GM21619 (cell line): ENCODE measurements around the gene KIF5C.

Experiments
- ATAC-seq: cut with Tn5 transposase; IDR thresholded peaks from one replicate; pipeline ENCODE4 v1.9.1; 2021; ENCODE audit not compliant: unreplicated experiment

KIF5C gene

GRCh38 chr2:148887350-148888002 lies 12.4 kb downstream of the KIF5C start:
- no peak for ATAC-seq

- ATAC-seq, result no peak
Measured at GRCh38 chr2:148888003-148888501, 13.0 kb downstream of the KIF5C start.

- no peak for ATAC-seq
Measured at GRCh38 chr2:148888986-148889385, 14.0 kb downstream of the KIF5C start.

- no peak for ATAC-seq
Measured at GRCh38 chr2:148893906-148894305, 18.9 kb downstream of the KIF5C start.

GRCh38 chr2:148896136-148896535 lies 21.1 kb downstream of the KIF5C start:
- no peak for ATAC-seq

- ATAC-seq, result no peak
Measured at GRCh38 chr2:148899638-148900318, 24.8 kb downstream of the KIF5C start.

GRCh38 chr2:148900350-148900837 lies 25.4 kb downstream of the KIF5C start:
- no peak for ATAC-seq

- no peak for ATAC-seq
Measured at GRCh38 chr2:148901142-148901541, 26.1 kb downstream of the KIF5C start.

- no peak for ATAC-seq
Measured at GRCh38 chr2:148902798-148903197, 27.8 kb downstream of the KIF5C start.

- no peak for ATAC-seq
Measured at GRCh38 chr2:148903294-148903693, 28.3 kb downstream of the KIF5C start.

- no peak for ATAC-seq
Measured at GRCh38 chr2:148903979-148904378, 29.0 kb downstream of the KIF5C start.

GRCh38 chr2:148906124-148906523 lies 31.1 kb downstream of the KIF5C start:
- ATAC-seq, result no peak

- no peak for ATAC-seq
Measured at GRCh38 chr2:148907085-148907785, 32.2 kb downstream of the KIF5C start.

GRCh38 chr2:148909114-148909513 lies 34.1 kb downstream of the KIF5C start:
- no peak for ATAC-seq

- no peak for ATAC-seq
Measured at GRCh38 chr2:148913061-148913460, 38.0 kb downstream of the KIF5C start.

GRCh38 chr2:148913492-148913891 lies 38.5 kb downstream of the KIF5C start:
- ATAC-seq, result no peak

- no peak for ATAC-seq
Measured at GRCh38 chr2:148914463-148914862, 39.4 kb downstream of the KIF5C start.

- ATAC-seq, result no peak
Measured at GRCh38 chr2:148917431-148917830, 42.4 kb downstream of the KIF5C start.

- no peak for ATAC-seq
Measured at GRCh38 chr2:148918554-148918953, 43.5 kb downstream of the KIF5C start.

- ATAC-seq, result no peak
Measured at GRCh38 chr2:148920559-148920958, 45.5 kb downstream of the KIF5C start.

- no peak for ATAC-seq
Measured at GRCh38 chr2:148922062-148922461, 47.0 kb downstream of the KIF5C start.
